Raji (cell line): ENCODE measurements around the gene UPF1.

Experiments
- POLR2A ChIP-seq: IDR thresholded peaks from 2 replicates; pipeline ENCODE4 v1.6.1; 2011; ENCODE audit warnings: low read depth, low read length, control low read depth; ENCODE audit not compliant: insufficient read depth

The UPF1 gene

DNA sequence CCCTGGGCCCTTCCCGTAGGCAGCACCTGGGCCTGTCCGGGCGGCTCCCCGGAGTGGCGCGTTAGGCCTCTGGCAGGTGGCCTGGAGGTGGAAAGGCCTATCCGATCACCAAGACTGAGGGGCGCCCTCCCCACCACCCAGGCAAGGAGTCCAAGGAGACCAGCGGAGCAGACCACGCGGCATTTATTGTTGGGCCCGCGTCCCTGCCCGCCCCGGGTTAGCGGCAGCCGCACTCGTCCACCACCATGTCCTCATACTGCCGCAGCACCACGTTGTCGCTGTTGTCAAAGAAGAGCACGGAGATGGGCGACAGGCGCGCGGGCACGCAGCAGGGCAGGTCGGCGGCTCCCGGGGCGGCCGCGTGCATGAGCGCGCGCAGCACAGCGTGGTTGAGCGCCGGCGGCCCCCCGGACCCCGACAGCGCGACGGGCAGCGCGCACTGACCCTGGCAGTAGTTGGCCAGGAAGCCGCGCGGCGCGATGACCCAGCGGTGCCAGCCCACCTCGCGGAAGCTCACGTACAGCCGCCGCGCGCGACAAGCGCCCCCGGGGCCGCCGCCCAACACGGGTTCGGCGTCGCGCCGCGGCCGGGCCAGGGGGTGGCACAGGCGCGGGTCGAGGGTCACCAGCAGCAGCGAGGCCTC is 36.7 kb downstream of the UPF1 start:
- TF ChIP-seq POLR2A = no peak

DNA sequence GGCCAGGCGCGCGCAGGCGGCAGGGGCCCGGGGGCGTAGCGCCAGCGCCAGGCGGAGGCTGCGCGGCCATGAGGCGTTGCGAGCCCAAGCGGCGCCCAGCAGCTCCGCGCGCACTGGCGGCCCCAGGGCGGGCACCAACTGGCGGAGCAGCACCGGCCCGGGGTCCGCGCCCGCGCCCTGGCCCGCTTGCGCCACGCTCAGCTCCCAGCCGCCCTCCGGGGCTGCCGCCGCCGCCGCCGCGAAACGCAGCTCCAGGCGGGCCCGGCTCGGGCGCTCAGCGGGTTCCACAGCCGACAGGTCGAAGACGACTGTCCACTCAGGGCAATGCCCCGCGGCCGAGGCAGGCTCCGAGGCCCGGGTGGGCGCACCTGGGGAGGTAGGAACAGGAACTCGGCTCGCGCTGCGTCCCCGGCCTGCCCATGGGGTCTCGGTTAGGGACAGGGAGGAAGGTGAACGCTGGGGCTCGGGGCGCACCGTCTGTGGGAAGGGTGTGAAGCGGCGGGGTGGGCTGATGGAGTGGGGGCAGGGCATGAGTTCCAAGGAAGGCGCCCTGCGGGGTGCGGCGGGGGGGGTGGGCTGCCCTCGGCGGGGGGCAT is 37.4 kb downstream of the UPF1 start:
- TF ChIP-seq POLR2A = no peak

DNA sequence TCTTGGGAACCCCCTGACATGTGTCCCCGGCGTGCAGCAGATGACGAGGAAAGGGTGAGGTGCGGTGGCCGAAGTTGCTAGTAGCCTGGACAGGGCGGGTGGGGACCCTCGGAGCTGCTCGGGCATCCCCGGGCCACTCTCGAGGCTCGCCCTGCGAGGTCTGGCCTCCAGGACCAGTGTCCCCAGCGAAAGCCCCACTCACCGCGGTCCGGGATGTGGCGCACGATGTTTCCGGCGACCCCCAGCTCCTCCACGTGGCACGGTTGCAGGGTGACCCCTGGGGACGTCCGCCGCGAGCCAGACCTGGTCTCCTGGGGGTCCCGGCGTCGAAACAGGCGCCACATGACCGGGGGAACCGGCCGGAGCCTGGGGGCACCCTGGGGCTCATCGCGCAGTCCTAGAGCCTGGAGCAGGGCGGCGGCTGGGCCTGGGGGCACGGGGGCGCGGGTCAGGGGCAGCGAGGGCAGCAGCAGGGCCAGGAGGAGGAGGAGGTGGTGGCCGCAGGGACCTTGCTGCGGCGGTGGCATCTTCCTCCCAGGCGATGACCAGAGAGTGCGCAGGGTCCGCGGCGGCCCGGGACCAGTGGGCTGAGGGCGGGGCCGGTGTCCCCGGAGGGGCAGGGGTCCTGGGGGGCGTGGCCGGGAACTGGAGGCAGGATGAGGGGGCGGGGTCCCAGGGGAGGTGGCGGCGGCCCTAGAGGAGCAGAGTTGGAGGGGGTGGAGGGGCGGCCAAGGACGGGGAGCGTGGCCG is 38.2 kb downstream of the UPF1 start:
- TF ChIP-seq POLR2A = no peak

DNA sequence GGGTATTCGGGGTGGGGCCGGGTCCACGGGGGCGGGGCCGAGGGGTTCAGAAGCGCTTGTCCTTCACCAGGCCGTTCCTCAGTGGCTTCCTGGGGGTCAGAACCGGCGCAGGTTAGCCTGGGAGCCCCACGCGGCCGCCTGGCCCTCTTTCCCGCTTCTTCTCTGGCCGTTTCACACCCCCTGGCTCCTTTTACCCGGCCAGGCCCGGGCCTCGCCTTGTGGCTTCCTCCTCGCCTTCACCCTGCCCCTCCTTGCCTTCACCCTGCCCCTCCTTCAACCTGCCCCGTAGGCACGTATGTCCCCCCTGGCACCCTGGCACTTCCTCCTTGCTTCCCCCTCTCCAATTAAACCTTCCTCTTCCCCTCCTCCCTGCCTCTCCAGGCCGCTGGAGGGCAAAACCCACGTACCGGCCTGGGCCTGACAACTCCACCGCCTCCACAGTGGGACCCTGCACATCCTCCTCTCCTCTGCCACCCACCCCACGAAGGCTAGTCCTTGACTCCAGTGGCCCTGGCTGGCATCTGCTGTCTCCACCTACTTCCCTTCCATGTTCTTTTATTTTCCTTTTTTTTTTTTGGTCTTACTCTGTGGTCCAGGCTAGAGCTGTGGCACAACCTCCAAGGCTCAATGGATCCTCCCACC is 38.9 kb downstream of the UPF1 start:
- TF ChIP-seq POLR2A = no peak

DNA sequence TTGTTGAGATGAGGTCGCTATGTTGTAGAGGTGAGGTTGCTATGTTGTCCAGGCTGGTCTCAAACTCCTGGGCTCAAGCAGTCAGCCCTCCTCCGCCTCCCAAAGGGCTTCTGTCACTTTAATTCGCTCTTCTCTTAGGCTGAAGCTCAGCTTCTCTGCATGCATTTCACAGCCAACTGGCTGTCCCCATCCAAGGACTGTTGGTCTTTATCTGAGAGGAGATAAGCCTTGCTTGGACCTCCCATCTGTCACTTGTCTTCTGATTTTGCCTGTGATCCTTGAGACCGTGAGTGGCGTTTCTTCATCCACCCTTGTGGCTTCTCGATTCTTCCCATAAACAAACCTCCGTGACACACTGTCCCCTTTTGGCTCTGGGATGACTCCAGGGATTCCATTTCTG is 39.8 kb downstream of the UPF1 start:
- no peak for TF ChIP-seq POLR2A

DNA sequence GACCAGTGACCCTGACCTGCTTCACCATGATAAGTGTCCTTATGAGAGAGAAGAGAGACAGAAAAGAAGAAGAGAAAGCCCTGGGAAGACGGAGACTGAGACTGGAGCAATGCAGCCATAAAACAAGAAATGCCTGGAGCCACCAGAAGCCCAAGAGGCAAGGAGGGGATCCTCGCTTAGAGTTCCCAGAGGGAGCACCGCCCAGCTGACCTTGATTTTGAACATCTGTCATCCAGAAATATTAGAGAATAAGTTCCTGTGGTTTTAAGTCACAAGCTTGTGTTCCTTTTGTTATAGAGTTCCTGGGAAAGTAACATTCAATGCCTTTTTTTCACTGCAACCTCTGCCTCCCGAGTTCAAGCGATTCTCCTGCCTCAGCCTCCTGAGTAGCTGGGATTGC is 44.0 kb downstream of the UPF1 start:
- TF ChIP-seq POLR2A = no peak

DNA sequence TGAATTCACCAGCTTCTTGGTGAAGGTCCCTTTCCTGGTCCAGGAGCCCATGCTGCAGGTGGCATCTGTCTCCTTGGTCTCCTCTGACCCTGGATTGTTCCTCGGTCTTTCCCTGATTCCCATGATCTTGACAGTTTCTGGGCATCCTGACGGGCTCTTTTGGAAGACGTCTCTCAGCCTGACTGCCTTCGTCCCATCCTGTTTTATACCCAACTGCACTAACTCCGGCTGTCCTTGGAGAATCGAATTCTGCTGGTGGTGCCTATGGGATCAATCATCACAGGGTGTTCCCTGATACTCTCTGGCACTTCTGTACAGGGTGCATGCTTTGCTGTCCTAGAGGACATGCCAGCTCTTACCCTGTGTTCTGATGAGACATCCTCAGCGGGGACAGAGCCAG is 45.1 kb downstream of the UPF1 start:
- TF ChIP-seq POLR2A = no peak

DNA sequence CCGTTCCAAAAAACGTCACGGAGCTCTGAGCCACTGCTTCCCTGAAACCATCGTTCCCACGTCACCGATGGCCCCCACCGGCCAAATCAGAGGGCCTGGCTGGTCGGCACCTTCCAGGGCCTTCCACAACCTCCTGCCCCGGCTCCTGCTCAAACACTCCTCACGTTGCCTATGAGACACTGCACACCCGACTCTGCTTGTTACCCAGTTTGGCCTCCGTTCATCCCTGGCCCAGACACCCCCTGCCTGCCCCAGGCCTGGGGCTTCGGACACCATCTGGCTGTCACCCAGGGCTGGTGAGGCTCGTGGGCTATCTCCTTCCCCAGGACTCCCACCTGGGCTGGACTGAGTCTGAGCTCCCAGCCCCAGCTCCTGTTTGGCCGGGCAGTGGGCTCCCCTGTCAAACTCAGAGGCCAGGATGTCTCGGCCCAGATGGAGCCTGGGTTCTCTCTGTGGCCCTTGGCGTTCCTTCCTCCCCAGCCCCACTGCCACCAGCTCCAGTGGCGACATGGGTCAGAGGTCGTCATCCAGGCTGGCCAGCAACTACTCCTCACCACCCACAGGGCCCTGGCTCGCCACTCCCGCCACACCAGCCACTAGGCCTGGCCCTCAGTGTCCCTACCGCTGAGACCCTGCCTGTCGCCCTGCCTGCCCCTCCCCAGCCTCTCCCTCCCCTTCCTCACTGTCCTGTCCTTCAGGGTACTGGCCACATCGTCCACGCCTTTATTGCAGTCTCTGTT is 46.5 kb downstream of the UPF1 start:
- no peak for TF ChIP-seq POLR2A

DNA sequence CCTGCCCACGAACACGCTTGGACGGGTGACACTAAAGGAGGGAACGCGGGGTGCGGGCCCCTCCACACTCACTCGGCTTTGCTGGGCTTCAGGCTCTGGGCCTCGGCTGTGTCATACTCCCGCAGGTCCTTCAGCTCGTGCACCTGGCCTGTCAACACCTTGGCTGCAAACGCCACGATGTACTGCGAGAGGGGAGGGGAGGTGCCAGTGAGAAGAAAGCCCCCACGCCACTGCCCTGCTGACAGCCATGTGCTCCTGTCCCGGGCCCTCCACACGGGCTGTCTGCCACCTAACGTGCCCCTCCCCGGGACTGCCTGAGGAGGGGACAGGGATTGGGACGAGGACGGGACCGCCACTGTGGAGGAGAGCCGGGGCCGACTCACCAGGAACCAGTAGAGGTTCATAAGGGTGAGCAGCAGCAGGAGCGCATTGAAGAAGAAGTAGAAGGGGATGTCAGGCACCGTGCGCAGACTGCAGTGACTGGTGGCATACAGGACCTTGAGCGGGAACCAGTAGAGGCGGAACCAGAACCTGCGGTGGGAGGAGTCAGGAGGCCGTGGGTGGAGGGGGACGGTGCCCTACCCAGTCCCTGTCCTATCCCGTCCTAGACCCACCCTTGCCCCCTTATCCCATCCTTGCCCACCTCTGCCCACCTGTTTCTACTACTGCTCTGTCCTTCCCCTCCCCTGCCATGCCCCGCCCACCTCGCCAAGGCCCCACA is 47.3 kb downstream of the UPF1 start:
- no peak for TF ChIP-seq POLR2A

DNA sequence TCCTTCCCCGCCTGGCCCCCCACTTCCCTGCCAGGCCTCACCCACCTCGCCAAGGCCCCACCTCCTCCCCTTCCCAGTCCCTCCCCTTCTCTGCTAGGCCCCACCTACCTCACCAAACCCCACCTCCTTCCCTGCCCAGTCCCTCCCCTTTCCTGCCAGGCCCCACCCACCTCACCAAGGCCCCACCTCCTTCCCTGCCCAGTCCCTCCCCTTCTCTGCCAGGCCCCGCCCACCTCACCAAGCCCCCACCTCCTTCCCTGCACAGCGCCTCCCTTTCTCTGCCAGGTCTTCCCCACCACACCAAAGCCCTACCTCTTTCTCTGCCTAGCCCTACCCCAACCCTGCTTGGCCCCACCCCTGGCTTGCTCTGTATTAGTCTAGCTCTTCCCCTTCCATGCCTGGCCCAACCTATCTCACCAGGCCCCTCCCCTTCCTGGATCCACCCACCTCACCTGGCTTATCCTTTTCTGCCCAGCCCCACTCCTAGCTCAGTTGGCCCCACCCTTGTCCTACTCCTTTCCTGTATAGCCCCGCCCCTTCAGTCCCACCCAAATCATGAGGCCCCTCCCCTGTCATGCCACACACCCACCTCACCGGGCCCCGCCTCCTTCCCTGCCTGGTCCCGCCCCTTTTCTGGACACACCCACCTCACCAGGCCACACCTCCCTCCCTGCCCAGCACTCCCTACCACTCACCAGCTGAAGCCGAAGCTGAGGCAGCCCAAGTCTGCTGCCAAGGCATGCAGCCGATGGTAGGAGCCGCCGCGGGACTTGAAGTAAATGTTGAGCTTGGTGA is 48.0 kb downstream of the UPF1 start:
- no peak for TF ChIP-seq POLR2A

DNA sequence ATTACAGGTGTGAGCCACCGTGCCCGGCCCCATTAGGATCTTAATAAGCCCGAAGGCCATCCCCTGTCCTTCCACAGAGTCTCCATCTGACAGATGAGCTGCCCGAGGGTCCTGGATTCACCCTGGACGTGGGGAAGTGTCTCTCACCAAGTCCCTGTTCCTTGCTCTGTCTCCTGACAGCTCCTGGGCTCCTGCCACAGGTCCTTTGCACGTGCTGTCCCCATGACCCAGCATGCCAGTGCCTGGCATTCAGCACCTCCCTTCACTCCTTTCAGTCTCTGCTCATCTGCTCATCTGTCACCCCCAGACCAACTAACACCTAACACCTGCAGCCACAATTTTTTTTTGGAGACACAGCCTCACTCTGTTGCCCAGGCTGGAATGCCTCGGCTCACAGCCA is 49.7 kb downstream of the UPF1 start:
- TF ChIP-seq POLR2A = no peak

DNA sequence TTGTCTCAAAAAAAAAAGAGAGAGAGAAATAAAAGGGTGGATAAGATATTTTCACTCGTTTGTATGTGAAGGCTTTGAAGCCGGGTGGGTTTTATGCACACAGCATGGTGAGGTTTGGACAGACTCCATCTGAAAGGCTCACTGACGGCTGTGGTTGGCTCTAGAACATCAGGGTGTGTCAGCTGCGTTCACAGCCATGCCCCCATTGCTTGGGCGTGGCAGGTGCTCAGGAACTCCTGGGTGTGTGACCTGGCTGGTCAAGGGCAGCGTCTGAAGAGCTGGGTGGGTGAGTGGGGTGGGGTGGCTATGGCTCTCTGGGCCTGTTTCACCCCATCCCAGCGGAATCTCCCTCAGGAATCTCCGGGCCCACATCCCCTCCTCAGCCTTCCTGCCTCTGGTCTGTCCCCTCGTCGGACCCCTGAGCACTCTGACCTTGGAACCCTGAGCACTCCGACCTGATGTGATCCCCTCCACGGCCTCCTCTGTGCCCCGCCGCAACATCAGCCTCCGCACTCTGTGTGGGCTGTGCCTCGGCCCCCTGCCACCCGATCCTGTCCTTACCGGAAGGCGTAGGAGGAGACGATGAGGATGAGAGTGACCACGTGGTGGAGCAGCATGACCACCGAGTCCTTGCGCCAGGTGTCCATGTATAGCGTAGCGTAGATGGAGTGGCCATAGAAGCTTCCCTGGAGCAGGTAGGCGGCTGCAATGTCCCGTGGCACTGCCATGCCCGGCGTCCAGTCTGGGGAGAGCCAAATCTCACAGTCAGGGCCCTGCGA is 52.0 kb downstream of the UPF1 start:
- no peak for TF ChIP-seq POLR2A

DNA sequence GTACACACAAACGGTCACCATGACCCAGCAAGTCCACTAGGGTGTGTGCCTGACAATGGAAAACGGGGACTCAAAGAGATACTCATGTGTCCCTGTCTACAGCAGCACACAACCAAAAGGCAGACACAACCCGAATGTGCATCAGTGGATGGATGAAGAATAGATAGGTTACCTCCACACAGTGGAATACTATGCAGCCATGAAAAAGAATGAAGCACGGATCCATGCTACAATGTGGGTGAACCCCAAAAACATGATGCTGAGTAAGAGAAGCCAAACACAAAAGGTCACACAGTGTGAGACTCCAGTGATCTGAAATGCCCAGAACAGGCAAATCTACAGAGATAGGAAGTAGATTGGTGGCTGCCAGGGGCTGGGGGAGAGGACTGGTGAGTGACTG is 55.2 kb downstream of the UPF1 start:
- no peak for TF ChIP-seq POLR2A
